Muscle of leg (tissue), 11 donors: ENCODE data around the gene CCM2. TPM values are rescaled to one million over a fixed set of nuclear protein-coding genes. Genes with fewer than 3 reads are reported as not detected.

Experiments used
- DNase-seq: peaks from one replicate; pipeline ENCODE4 v3.0.0; 2013
- H3K27ac ChIP-seq: one replicate; pipeline ENCODE4 v1.5.1; 2013; ENCODE audit warnings: mild to moderate bottlenecking, low read length, control low read depth
- H3K27me3 ChIP-seq: one replicate; pipeline ENCODE4 v1.6.1; 2013; ENCODE audit warnings: low read length; ENCODE audit not compliant: control insufficient read depth, insufficient read depth
- H3K36me3 ChIP-seq: one replicate; pipeline ENCODE4 v1.6.1; 2013; ENCODE audit warnings: low read length; ENCODE audit not compliant: control insufficient read depth, insufficient read depth
- H3K4me1 ChIP-seq: one replicate; pipeline ENCODE4 v1.6.1; 2013; ENCODE audit warnings: low read length; ENCODE audit not compliant: control insufficient read depth, insufficient read depth
- H3K4me3 ChIP-seq: one replicate; pipeline ENCODE4 v1.5.1; 2013; ENCODE audit warnings: low read length, control low read depth
- H3K9me3 ChIP-seq: replicated peaks from 2 replicates; pipeline ENCODE4 v1.6.1; 2013; ENCODE audit warnings: low read depth, low read length; ENCODE audit not compliant: control insufficient read depth
- WGBS: methylation state at CpG from one replicate; pipeline ENCODE4 v1.1.5; 2013; ENCODE audit warnings: missing lambda C conversion rate; ENCODE audit not compliant: insufficient coverage; 5-methylcytosine and 5-hydroxymethylcytosine counted together
- polyA plus RNA-seq, 8 donors: library from polyadenylated mRNA; unstranded; fragments of 120-200 nt; gene quantifications; one replicate each; pipeline versions ENCODE4 v1.2.1 to v1.2.3, GENCODE V29; 2013; ENCODE audit warnings: inconsistent platforms in 1 of 8, low replicate concordance in 1 of 8; ENCODE audit not compliant: insufficient read length in 8 of 8, insufficient read depth in 1 of 8
- total RNA-seq: library from RNA; stranded (reverse); fragments of 120-200 nt; gene quantifications from one replicate; pipeline ENCODE4 v1.2.4, GENCODE V29; 2013

Gene CCM2
- total and polyA plus RNA-seq, 9 donors: 36.1 to 47.2 (median 43.1) TPM

DNA sequence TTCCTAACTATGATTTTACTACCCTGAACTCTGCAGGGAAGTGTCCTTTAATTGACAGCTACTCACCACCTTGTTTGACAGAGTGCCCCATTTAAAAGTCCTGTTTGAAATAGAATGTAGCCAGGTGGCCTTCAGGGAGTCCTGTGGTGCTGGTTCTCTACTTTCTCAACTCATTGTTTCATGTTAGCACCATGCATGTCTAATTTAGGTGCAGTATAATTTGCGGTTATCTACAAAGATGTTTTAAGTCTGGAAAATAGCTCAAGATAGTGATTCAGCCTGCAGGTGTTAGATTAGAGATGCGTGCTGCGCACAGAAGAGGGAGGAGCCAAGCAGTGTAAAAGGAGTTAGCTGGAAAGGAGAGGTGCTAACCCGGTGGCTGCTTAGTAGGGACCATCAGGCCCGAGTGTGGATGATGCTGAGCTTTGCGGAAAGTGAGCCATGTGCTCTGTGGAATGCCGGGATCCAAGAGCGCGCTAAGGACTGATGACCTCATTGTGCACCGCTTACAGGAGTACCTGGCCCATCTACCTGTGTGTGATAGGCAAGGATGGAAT is 1.2 kb downstream of the CCM2 start:
- no peaks in the 10 kb centered on the region for H3K27me3 ChIP-seq
- peak overlapping the region; percentile 74 for H3K4me3 ChIP-seq
- H3K36me3 ChIP-seq: peaks cover 10% of the 10 kb centered on the region
- DNase-seq: no peak
- H3K4me1 ChIP-seq: peaks cover 7% of the 10 kb centered on the region
- 34% methylated on average over 10 of the region's 10 CpGs for WGBS
- no peaks in the 10 kb centered on the region for H3K9me3 ChIP-seq
- peak overlapping the region; percentile 92 for H3K27ac ChIP-seq

DNA sequence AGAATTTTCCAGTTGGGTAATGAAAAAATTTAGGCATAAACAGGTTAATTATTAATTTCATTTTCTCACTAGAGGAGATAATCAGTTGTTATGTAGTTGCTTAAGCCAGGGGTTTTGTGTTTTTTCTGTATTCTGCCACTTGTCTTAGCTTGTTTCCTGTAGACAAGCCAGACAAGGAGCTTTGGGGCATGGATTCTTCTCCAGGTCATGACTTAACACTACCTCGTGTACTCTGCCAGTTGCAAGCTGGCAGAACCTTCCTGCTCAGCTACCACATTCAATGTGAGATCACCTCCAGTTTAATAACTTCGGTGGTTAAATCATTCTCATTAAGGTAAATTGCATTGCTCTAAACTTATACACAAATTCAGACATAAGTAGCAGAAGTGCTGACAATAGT is 1.8 kb downstream of the CCM2 start:
- Histone ChIP-seq H3K27ac (no peak overlapping the region), H3K4me3 (no peak overlapping the region), H3K9me3 (no peaks in the 10 kb centered on the region), H3K4me1 (peaks cover 7% of the 10 kb centered on the region), H3K27me3 (no peaks in the 10 kb centered on the region), H3K36me3 (peaks cover 14% of the 10 kb centered on the region)
- no CpG with 5 or more reads among the region's 2 CpGs for WGBS
- DNase-seq: no peak

DNA sequence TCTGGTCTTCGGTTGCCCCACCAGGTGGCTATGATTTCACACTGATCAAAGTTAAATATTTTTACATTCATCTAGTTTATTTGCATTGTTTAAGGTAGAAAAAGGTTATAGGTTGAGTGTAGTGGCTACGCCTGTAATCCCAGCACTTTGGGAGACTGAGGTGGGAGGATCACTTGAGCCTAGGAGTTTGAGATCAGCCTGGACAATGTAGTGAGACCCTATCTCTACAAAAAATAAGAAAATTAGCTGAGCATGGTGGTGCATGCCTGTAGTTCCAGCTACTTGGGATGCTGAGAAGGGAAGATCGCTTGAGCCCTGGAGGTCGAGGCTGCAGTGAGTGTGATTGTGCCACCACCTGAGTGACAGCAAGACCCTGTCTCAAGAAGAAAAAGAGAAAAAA is 3.8 kb downstream of the CCM2 start:
- Histone ChIP-seq H3K9me3 (no peaks in the 10 kb centered on the region), H3K36me3 (peaks cover 17% of the 10 kb centered on the region), H3K4me1 (peaks cover 7% of the 10 kb centered on the region), H3K27me3 (no peaks in the 10 kb centered on the region), H3K27ac (no peak overlapping the region), H3K4me3 (no peak overlapping the region)
- WGBS: 100% methylated on average over 1 of the region's 4 CpGs
- no peak for DNase-seq

DNA sequence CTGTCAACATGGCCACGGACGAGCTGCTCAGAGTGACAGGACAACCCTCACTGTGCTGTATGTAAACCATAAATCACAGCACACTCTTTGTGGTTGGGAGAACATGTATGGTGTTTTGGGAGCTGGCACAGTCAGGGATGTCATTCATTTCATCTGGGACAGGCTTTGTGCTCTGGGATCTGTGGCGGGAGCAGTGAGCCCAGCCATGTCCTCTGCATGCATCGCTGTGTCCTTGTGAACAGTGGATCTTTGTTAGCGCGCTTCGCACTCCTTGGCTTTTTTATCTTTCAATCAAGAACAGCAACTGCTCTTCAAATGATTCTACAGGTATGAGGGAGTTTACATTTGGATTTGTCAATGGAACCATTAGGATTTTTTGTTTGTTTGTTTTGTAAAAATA is 7.1 kb downstream of the CCM2 start:
- Histone ChIP-seq H3K4me3 (no peak overlapping the region), H3K9me3 (no peaks in the 10 kb centered on the region), H3K4me1 (no peaks in the 10 kb centered on the region), H3K36me3 (peaks cover 20% of the 10 kb centered on the region), H3K27me3 (no peaks in the 10 kb centered on the region), H3K27ac (no peak overlapping the region)
- DNase-seq: no peak
- WGBS: no CpG with 5 or more reads among the region's 7 CpGs

DNA sequence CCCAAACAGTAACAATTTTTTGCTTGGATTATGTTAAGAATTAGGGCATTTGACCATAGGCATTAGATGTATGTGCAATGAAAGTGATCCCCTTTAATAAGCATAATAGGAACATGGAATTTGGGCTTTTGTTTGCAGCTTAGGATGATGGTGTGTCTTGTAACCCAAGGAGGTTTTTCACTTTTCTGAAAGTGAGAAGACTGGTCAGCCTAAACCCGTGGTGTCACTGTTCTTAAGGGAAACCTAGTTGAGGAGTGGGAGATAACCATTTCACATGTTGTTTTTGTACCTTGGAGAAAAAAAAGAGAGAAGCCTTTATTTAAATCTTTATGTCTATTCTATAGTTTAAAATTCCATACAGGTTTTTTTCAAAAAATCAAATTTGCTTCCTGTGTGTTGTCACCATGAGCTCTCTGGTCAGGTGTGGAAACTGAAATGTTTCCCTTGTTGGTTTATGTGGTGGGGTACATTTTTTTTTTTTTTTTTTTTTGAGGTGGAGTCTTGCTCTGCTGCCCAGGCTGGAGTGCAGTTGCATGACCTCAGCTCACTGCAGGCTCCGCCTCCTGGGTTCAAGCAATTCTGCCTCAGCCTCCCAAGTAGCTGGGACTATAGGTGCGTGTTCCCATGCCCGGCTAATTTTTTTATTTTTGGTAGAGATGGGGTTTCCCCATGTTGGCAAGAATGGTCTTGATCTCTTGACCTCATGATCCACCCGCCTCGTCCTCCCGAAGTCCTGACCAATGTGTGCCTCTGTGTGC is 7.7 kb downstream of the CCM2 start:
- Histone ChIP-seq H3K9me3 (no peaks in the 10 kb centered on the region), H3K27ac (no peak overlapping the region), H3K27me3 (no peaks in the 10 kb centered on the region), H3K4me3 (no peak overlapping the region), H3K36me3 (peaks cover 19% of the 10 kb centered on the region), H3K4me1 (no peaks in the 10 kb centered on the region)
- DNase-seq: no peak
- WGBS: no CpG with 5 or more reads among the region's 7 CpGs

DNA sequence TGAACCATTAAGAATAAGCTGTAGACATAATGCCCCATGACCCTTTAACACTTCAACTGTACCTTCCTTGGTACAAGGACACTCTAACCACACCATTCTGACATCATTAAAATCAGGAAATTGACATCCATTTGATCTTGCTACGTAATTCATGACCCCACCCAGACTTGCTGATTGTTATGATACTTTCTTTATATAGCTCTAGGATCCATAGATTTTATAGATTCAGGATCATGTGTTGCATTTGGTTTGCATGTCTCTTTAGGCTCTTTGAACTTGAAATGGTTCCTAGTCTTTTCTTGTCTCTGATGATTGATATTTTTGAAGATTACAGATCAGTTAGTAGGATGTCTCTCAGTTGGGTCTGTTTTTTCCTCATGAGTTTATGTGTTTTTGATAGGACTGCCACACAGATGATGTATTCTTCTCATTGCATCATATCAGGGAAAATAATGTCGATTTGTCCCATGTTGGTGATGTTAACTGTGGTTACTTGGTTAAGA is 13.5 kb downstream of the CCM2 start:
- H3K36me3 ChIP-seq: peaks cover 6% of the 10 kb centered on the region
- no peaks in the 10 kb centered on the region for H3K27me3 ChIP-seq
- no peak overlapping the region for H3K4me3 ChIP-seq
- peaks cover 2% of the 10 kb centered on the region for H3K9me3 ChIP-seq
- no CpG with 5 or more reads among the region's 2 CpGs for WGBS
- no peak overlapping the region for H3K27ac ChIP-seq
- DNase-seq: no peak
- H3K4me1 ChIP-seq: no peaks in the 10 kb centered on the region

DNA sequence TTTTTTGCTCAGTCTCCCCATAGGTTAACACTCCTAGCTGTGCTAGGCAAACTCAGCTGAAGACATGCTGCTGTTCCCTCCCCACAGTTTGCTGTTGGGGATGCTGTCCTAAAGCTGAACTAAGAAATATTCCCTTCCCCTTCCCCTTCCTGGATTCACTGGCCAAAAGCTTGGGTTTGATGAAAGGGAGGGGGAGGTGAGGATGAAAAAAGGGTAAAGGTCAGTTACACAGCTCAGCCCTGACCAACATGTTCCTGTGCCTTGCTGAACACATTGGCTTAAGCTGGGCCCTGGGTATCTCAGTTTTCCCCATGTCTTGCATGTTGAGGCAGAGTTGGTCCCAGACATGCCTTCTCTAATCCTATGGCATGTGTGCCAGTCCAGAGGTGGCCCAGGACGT is 15.3 kb downstream of the CCM2 start:
- Histone ChIP-seq H3K27me3 (no peaks in the 10 kb centered on the region), H3K4me1 (no peaks in the 10 kb centered on the region), H3K27ac (no peak overlapping the region), H3K4me3 (no peak overlapping the region), H3K9me3 (peaks cover 2% of the 10 kb centered on the region), H3K36me3 (peaks cover 11% of the 10 kb centered on the region)
- no peak for DNase-seq
- WGBS: 60% methylated on average over 1 of the region's 1 CpG

DNA sequence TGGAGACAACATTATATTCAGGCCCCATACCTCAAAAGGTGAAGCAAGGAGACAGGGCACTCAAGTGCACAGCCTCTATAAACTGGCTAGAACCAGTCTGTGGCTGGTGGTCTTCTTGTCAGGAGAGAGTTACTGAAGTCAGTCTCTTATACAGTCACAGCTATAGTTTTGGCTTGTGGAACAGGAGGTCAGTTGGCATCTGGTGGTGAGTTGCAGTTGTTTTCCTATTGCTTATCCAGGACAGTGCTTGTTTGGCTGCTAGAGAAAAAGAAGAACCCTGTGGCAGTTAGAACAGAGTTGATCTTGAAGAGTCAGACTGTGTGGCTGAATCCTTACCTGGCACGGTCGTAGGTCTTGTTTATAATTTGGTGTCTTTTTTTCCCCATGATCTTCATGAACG is 17.3 kb downstream of the CCM2 start:
- Histone ChIP-seq H3K4me1 (no peaks in the 10 kb centered on the region), H3K9me3 (peaks cover 2% of the 10 kb centered on the region), H3K36me3 (peaks cover 9% of the 10 kb centered on the region), H3K27ac (no peak overlapping the region), H3K4me3 (no peak overlapping the region), H3K27me3 (no peaks in the 10 kb centered on the region)
- DNase-seq: no peak
- WGBS: no CpG with 5 or more reads among the region's 3 CpGs

DNA sequence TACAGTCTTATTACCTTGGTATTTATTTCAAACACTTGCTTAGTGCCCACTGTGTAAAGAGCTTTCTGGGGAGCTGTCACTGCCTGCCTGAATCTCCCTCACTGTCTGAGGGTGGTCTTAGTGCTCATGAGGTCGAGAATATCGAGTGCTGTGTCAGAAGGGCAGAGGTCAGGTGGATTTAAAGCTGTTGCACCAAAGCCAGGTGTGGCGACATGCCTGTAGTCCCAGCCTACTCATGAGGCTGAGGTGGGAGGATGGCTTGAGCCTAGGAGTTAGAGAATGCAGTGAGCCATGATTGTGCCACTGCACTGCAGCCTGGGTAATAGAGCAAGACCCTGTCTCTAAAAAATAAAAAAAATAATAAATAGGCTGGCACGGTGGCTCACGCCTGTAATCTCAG is 20.9 kb downstream of the CCM2 start:
- 27% methylated on average over 3 of the region's 5 CpGs for whole genome bisulfite sequencing
- Histone ChIP-seq H3K9me3 (peaks cover 9% of the 10 kb centered on the region), H3K27ac (no peak overlapping the region), H3K36me3 (peaks cover 5% of the 10 kb centered on the region), H3K4me3 (no peak overlapping the region), H3K4me1 (no peaks in the 10 kb centered on the region), H3K27me3 (no peaks in the 10 kb centered on the region)
- no peak for DNase-seq

DNA sequence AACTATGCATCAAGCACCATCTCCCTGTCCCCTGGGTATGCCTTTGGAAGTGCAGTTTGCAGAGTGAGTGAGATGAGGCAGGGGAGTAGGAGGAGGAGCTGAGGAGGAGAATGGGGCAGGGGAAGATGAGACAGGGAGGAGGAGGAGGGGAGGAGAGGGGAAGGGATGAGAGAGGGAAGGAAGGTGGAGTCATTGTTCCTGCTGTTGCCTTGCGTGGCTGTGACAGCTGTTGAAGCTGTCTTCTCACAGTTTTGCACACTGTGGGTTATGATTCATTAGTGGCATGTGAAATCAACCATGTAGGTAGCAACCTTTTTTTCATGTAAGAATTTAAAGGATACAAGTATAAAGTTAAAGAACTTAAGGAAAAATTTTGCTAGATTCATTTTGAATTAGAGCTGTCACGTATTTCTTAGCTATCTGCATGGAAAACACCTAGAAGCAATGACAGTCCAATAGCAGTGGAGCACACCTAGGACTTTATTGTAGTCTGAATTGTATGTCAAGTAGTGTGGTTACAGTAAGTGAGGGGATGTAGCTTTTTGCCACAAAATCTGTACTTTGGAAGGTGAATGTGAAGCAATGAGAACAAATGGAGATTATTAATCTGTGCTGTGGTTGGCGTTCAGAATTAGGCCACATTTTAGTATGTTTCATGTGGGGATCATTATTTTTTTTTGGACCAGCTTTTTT is 21.7 kb downstream of the CCM2 start:
- H3K4me3 ChIP-seq: no peak overlapping the region
- peaks cover 9% of the 10 kb centered on the region for H3K9me3 ChIP-seq
- DNase-seq: no peak
- no peaks in the 10 kb centered on the region for H3K4me1 ChIP-seq
- peaks cover 7% of the 10 kb centered on the region for H3K36me3 ChIP-seq
- H3K27me3 ChIP-seq: no peaks in the 10 kb centered on the region
- H3K27ac ChIP-seq: no peak overlapping the region
- 80% methylated on average over 2 of the region's 3 CpGs for WGBS
